ENCODE results near the gene XIRP1. TPM values are rescaled to one million over a fixed set of nuclear protein-coding genes. Genes with fewer than 3 reads are reported as not detected.

The XIRP1 gene, protein sequence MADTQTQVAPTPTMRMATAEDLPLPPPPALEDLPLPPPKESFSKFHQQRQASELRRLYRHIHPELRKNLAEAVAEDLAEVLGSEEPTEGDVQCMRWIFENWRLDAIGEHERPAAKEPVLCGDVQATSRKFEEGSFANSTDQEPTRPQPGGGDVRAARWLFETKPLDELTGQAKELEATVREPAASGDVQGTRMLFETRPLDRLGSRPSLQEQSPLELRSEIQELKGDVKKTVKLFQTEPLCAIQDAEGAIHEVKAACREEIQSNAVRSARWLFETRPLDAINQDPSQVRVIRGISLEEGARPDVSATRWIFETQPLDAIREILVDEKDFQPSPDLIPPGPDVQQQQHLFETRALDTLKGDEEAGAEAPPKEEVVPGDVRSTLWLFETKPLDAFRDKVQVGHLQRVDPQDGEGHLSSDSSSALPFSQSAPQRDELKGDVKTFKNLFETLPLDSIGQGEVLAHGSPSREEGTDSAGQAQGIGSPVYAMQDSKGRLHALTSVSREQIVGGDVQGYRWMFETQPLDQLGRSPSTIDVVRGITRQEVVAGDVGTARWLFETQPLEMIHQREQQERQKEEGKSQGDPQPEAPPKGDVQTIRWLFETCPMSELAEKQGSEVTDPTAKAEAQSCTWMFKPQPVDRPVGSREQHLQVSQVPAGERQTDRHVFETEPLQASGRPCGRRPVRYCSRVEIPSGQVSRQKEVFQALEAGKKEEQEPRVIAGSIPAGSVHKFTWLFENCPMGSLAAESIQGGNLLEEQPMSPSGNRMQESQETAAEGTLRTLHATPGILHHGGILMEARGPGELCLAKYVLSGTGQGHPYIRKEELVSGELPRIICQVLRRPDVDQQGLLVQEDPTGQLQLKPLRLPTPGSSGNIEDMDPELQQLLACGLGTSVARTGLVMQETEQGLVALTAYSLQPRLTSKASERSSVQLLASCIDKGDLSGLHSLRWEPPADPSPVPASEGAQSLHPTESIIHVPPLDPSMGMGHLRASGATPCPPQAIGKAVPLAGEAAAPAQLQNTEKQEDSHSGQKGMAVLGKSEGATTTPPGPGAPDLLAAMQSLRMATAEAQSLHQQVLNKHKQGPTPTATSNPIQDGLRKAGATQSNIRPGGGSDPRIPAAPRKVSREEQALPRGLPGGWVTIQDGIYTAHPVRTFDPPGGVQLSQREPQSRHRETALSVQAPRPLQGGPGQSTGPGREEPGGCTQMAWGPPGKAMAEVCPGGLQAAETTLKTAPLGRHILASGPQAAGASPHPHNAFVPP (N-terminal part only)
- not detected in 2 replicates for total RNA-seq

DNA sequence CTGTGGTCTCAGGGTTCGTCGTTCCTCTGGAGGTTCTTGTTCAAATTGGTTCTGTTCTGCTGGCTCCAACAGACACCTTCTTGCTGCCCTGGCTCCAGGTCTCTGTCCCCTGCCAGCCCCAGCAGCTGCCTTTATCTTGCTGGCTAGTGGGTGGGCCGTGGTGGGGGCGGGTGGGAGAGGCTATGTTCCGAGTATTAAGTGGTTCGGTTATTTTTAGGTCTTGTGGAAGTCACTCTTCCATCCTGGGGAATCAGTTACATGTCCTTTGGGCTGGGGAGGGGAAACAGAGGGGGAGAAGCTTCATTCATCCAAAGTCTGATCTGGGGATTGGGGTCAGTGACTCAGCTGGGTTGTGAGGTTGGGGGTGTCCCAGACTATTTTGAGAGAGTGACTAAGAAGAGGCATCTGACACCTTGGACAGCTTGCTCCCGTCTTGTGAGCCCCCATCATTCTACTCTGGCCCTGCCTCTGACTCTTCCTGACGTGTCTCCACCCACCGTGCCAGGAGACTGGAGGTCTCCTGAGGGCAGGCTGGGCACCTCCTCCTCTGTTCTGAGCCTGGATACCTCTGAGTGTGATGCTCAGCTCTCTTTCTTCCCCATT lies at the start of gene XIRP1:
XIRP1 (minus strand) TSS at position 106 of the 603 bp plus-strand sequence. CDS start 3,150 bp downstream, outside the sequence.

Small RNA genes lying within 50 kb of the gene (small RNA-seq; reads per million reads assigned to genes)
- gene RF00017, result not detected

Other genes with a start within 250 kb of the XIRP1 start
- gene SCN11A, start 140.7 kb downstream of the XIRP1 start, total RNA-seq, result 0.11 and 0.13 TPM in 2 replicates
- gene WDR48, start 140.6 kb downstream of the XIRP1 start, total RNA-seq, result 39.7 and 55.6 TPM in 2 replicates
- gene GORASP1, start 85.0 kb downstream of the XIRP1 start, total RNA-seq, result 33.3 and 35.4 TPM in 2 replicates
- gene TTC21A, start 84.9 kb downstream of the XIRP1 start, total RNA-seq, result 4.4 and 6.8 TPM in 2 replicates
- 8.9 and 13.8 TPM in 2 replicates for gene CSRNP1, start 39.0 kb downstream of the XIRP1 start, total RNA-seq
- under 0.01 TPM in 1 of 2 replicates, not detected in the other for gene CX3CR1, start 87.4 kb upstream of the XIRP1 start, total RNA-seq
- not detected in 2 replicates for gene CCR8, start 137.1 kb upstream of the XIRP1 start, total RNA-seq
- 22.0 and 25.2 TPM in 2 replicates for gene SLC25A38, start 190.8 kb upstream of the XIRP1 start, total RNA-seq
- gene RPSA, start 214.1 kb upstream of the XIRP1 start, total RNA-seq, result 1,253 and 1,772 TPM in 2 replicates